Fibroblast of the aortic adventitia (primary cell): ENCODE results near the gene WDTC1. TPM values are rescaled to one million over a fixed set of nuclear protein-coding genes. Genes with fewer than 3 reads are reported as not detected.
"Not testable (repeated sequence)": the region's sequence is repeated elsewhere in the genome, so short reads cannot be mapped to it uniquely, and the experiment has no call there.

ENCODE experiments used
- DNase-seq: peaks from one replicate; pipeline ENCODE4 v3.0.0-alpha.2; 2010; ENCODE audit warnings: low read depth
- H3K4me3 ChIP-seq: 2 replicates; pipeline ENCODE4 v1.5.1; 2011; ENCODE audit warnings: low read depth, mild to moderate bottlenecking, control low read depth, low read length, moderate library complexity
- CTCF ChIP-seq: IDR thresholded peaks from 2 replicates; pipeline ENCODE4 v1.5.1; 2011; ENCODE audit warnings: mild to moderate bottlenecking, low read length, control low read depth, inconsistent platforms; ENCODE audit not compliant: insufficient read depth
- total RNA-seq: library from RNA; depleted of rRNA; stranded (reverse); fragments of >200 nt; gene quantifications from 2 replicates; pipeline ENCODE4 v1.2.3, GENCODE V29; 2012; ENCODE audit warnings: low replicate concordance

Gene WDTC1
- total RNA-seq, 1 donor: 24.7 TPM

GRCh38 chr1:27275696-27276095 lies 41.3 kb downstream of the WDTC1 start:
- H3K4me3 ChIP-seq: no peak overlapping the region
- TF ChIP-seq CTCF: no peak
- DNase-seq: no peak

GRCh38 chr1:27284425-27285273 lies 50.2 kb downstream of the WDTC1 start:
- peak; percentile 82 for DNase-seq
- no peak overlapping the region for H3K4me3 ChIP-seq
- TF ChIP-seq CTCF: peak; percentile 78

- no peak for DNase-seq
- no peak for TF ChIP-seq CTCF
- H3K4me3 ChIP-seq: no peak overlapping the region
Measured at GRCh38 chr1:27285274-27285660, 50.8 kb downstream of the WDTC1 start.

DNA sequence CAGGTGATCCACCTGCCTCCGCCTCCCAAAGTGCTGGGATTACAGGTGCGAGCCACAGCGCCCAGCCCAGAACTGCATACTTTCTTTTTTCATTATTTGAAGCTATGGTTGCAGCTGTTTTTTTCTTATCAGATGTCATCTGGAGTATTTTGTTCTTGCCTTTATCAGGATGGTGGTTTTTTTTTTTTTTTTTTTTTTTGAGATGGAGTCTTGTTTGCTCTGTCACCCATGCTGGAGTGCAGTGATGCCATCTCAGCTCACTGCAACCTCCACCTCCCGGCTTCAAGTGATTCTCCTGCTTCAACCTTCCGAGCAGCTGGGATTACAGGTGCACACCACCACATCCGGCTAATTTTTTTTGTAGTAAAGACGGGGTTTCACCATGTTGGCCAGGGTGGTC lies 51.4 kb downstream of the WDTC1 start:
- not testable (repeated sequence) for DNase-seq, H3K4me3 ChIP-seq

- DNase-seq, H3K4me3 ChIP-seq: not testable (repeated sequence)
Measured at GRCh38 chr1:27289125-27289524, 54.7 kb downstream of the WDTC1 start.

GRCh38 chr1:27290581-27290980 lies 56.1 kb downstream of the WDTC1 start:
- no peak overlapping the region for H3K4me3 ChIP-seq
- DNase-seq: no peak
- no peak for TF ChIP-seq CTCF

- TF ChIP-seq CTCF: no peak
- DNase-seq: no peak
- H3K4me3 ChIP-seq: no peak overlapping the region
Measured at GRCh38 chr1:27292106-27292505, 57.7 kb downstream of the WDTC1 start.

GRCh38 chr1:27293915-27294314 lies 59.5 kb downstream of the WDTC1 start:
- no peak for DNase-seq
- TF ChIP-seq CTCF: no peak
- no peak overlapping the region for H3K4me3 ChIP-seq
